HG03108 (cell line): ENCODE data around the gene STX12.

Source experiments
- ATAC-seq: cut with Tn5 transposase; IDR thresholded peaks from one replicate; pipeline ENCODE4 v1.9.1; 2021; ENCODE audit warnings: moderate library complexity; ENCODE audit not compliant: unreplicated experiment

The STX12 gene

GRCh38 chr1:27772932-27773825, at the start of gene STX12:
STX12 (plus strand) TSS chr1:27773219; CDS start chr1:27773308, 89 bp downstream.
- peak; percentile 87 for ATAC-seq

- no peak for ATAC-seq
Measured at GRCh38 chr1:27724961-27725373, 48.1 kb upstream of the STX12 start.

DNA sequence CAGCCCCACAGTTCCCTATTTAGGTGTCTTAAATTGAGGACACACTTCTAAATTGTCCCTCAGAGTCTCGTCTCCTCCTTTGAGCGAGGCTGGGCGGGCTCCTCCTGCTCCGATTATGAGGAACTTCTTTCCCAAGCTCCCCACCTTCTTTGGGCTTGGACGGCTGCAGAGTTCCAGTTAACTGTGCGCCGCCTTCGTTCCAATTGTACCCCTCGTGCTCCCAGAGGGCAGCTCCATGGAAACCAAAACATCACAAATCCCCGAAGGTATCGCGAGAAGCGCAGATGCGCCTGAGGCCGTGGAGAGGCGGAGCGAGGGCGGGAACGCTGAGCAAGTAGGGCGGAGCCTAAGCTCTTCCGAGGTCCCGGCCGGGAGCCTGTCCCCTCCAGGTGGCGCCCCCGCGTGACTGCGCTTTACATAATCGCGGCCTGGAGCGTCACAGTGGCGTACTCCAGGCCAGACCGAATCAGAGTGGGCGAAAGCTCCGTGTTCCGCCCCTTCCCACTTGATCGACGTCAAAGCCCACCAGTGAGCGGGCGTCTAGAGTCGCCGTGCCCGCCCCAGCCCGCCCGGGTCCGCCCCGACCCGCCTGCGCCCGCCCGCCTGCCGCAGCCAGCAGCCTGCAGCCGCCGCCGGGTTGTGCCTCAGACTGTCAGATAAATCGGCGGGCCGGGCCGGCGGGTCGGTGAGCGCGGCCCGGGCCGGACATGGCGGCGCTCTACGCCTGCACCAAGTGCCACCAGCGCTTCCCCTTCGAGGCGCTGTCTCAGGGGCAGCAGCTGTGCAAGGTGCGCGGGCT, 47.4 kb upstream of the STX12 start, which contains the start of gene FAM76A:
Gene FAM76A (plus strand): TSS at position 588 of the 799 bp plus-strand sequence. CDS start 120 bp downstream, at position 708.
- ATAC-seq, result peak; percentile 92

DNA sequence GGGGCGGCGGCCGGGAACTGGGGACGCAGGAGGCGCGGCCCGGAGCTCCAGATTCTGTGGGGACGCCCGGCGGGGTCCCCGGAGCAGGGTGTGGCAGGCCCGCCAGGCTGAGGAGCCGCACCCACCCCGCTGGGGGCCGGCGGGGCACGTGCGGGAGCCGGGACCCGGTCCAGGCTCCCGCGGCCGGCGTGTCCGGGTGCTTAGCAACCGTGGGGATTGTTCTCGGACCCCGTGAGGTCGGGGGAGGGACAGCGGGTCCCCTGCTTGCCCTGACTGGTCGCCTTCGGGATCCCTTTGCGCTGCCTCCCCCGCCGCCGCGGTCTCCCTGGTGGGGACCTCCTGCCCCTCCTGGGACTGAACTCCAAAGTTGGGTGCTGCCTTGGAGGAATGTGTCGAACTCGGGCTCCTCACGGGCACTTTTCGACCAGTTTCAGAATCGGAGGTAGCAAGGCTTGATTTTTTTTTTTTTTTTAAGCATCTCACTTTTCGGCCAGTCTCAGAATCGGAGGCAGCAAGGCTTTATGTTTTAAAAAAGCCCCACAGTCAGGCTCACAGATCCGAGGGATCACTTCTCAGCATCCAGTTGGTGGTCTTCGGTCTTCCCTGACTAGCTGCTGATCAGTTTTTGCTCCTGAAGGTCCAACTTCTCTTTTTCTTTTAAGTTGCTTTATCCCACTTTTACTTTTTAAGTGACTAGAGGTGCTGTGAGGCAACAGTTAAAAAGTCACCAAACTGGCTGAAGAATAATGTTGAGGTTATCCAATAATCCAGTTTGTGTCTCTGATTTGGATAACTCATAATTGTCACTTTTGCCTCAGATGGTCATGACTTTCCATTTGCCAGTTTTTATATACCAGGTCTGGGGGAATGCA, 46.6 kb upstream of the STX12 start:
- peak; percentile 22 for ATAC-seq

- no peak for ATAC-seq
Measured at GRCh38 chr1:27727126-27727525, 45.9 kb upstream of the STX12 start.

GRCh38 chr1:27736252-27736651, 36.8 kb upstream of the STX12 start:
- no peak for ATAC-seq

- no peak for ATAC-seq
Measured at GRCh38 chr1:27741121-27741520, 31.9 kb upstream of the STX12 start.

GRCh38 chr1:27744556-27744955, 28.5 kb upstream of the STX12 start:
- ATAC-seq, result no peak

- ATAC-seq, result no peak
Measured at GRCh38 chr1:27745466-27745865, 27.6 kb upstream of the STX12 start.

- ATAC-seq, result no peak
Measured at GRCh38 chr1:27752360-27752759, 20.7 kb upstream of the STX12 start.

DNA sequence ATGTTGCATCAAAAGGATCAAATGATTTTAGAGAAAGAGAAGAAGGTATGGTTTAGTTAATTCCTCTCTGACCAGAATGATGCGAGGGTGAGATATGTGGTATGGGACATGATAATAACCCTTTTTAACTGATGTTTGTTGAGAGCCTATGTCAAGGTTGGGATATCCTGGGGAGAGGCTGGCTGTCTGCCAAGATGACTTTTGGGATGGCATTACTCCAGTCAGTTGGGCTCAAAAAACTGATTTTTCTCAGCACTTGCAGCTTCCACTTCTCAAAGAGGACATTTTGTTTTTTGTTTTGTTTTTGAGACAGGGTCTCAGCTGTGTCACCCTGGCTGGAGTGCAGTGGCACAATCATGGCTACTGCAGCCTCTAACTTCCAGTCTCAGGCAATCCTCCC, 17.7 kb upstream of the STX12 start:
- no peak for ATAC-seq

GRCh38 chr1:27755865-27756264, 17.2 kb upstream of the STX12 start:
- ATAC-seq, result no peak

- no peak for ATAC-seq
Measured at GRCh38 chr1:27759236-27759635, 13.8 kb upstream of the STX12 start.

- ATAC-seq, result no peak
Measured at GRCh38 chr1:27760426-27760825, 12.6 kb upstream of the STX12 start.

DNA sequence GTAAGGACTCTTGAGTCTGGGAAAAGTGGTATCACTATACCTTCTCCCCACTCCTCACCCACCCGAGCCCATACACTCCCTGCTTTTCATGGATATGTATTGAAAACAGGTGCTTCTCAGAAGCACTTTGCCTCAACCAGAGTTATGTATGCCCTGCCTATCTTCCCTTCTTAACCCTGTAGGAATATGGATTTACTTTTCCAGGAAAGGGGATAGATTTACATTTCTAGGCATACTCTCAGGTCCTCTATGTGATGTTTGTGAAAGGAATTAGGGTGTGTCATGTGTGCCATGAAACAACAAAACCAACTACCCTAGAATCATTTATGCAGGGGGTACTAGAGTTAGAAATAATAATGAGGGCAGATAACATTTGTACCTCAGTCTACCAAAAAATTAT, 11.0 kb upstream of the STX12 start:
- no peak for ATAC-seq

GRCh38 chr1:27763358-27763757, 9.7 kb upstream of the STX12 start:
- ATAC-seq, result no peak

DNA sequence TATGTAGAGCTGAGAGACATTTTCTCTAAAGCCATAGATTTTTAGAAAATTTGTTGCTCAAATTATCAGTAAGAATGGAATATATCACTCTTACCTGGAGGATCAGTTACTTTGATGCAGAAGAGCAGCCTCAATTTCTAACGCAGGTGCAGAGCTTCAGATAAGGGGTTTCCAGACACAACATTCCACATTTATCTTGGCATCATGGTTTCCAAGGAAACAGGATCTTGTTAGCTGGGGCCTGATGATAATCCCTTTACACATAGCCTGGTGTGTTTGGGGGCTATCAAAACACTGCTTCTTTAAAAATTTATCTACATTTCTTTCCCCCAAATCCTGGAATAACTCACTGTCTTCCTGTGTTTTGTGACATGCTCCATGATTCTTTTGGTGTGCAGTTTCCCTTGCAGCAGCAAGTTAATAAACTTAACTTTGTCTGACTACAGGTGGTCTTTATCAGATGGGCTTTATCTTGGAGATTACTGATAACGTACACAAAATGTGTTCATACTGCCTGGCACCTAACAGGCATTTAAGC, 2.7 kb upstream of the STX12 start:
- ATAC-seq, result no peak

GRCh38 chr1:27772036-27772931, 735 bp upstream of the STX12 start:
- no peak for ATAC-seq

GRCh38 chr1:27773826-27774445, 917 bp downstream of the STX12 start:
- ATAC-seq, result peak; percentile 8
